IgD-negative memory B cell (primary cell): ENCODE results near the gene PLPP4. TPM values are rescaled to one million over a fixed set of nuclear protein-coding genes. Genes with fewer than 3 reads are reported as not detected.
A peak's percentile ranks its signal among the peaks of the same experiment; 100 is the strongest.
"Not testable (repeated sequence)": the region's sequence is repeated elsewhere in the genome, so short reads cannot be mapped to it uniquely, and the experiment has no call there.

ENCODE experiments used
- H3K27ac Mint-ChIP-seq, 3 donors: one replicate each; pipeline ENCODE4 v1.8.0; 2020 to 2022; ENCODE audit warnings: mild to moderate bottlenecking in 3 of 3, mixed read lengths in 3 of 3, moderate library complexity in 1 of 3
- H3K27me3 Mint-ChIP-seq: one replicate; pipeline ENCODE4 v1.8.0; 2021; ENCODE audit warnings: mixed read lengths
- H3K36me3 Mint-ChIP-seq: one replicate; pipeline ENCODE4 v1.8.0; 2020; ENCODE audit warnings: mild to moderate bottlenecking, mixed read lengths
- H3K4me1 Mint-ChIP-seq, 3 donors: one replicate each; pipeline ENCODE4 v1.8.0; 2020 to 2022; ENCODE audit warnings: mixed read lengths in 3 of 3, mild to moderate bottlenecking in 1 of 3
- H3K4me3 Mint-ChIP-seq, 4 donors: one replicate each; pipeline ENCODE4 v1.8.0; 2020 to 2022; ENCODE audit warnings: mild to moderate bottlenecking in 4 of 4, mixed read lengths in 4 of 4, moderate library complexity in 3 of 4
- H3K9me3 Mint-ChIP-seq, 3 donors: one replicate each; pipeline ENCODE4 v1.8.0; 2020 to 2021; ENCODE audit warnings: mixed read lengths in 3 of 3, mild to moderate bottlenecking in 1 of 3
- polyA plus RNA-seq: library from polyadenylated mRNA; unstranded; fragments of 300-500 nt; fragmentation: Illumina TruSeq; gene quantifications from one replicate; pipeline ENCODE4 v1.2.3, GENCODE V29; 2021

The PLPP4 gene
- polyA plus RNA-seq, 1 donor from 2014 or later: not detected

DNA sequence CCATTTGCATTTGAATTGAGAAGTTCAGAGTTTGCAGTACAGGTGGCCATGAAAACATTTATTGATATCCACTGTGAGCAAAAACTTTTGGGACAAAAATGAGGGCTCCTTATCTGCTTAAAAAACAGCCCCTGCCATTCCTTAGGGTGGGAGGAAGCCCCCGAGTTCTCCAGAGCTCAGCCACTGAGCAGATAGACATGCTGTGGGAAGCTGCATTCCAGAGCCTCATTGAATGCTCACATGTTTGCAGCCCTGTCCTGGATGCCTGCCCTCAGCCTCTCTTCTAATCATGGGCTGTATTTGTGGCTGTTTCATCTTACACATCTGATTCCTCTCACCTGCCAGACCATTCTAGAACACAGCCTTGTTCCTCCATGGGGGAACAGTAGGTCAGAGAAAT, 33.3 kb downstream of the PLPP4 start:
- peak overlapping the region in 1 of 4 donors; percentile 7 for H3K4me3 Mint-ChIP-seq
- no peak overlapping the region for H3K27ac Mint-ChIP-seq
- H3K4me1 Mint-ChIP-seq: peaks cover 0 to 2% (median 0%) of the 10 kb centered on the region in 3 donors
- H3K9me3 Mint-ChIP-seq: peaks cover 0 to 5% (median 0%) of the 10 kb centered on the region in 3 donors
- H3K27me3 Mint-ChIP-seq: peaks cover 4% of the 10 kb centered on the region
- no peaks in the 10 kb centered on the region for H3K36me3 Mint-ChIP-seq

- H3K9me3 Mint-ChIP-seq: peaks cover 0 to 5% (median 0%) of the 10 kb centered on the region in 3 donors
Measured at GRCh38 chr10:120492346-120492745, 35.3 kb downstream of the PLPP4 start.

DNA sequence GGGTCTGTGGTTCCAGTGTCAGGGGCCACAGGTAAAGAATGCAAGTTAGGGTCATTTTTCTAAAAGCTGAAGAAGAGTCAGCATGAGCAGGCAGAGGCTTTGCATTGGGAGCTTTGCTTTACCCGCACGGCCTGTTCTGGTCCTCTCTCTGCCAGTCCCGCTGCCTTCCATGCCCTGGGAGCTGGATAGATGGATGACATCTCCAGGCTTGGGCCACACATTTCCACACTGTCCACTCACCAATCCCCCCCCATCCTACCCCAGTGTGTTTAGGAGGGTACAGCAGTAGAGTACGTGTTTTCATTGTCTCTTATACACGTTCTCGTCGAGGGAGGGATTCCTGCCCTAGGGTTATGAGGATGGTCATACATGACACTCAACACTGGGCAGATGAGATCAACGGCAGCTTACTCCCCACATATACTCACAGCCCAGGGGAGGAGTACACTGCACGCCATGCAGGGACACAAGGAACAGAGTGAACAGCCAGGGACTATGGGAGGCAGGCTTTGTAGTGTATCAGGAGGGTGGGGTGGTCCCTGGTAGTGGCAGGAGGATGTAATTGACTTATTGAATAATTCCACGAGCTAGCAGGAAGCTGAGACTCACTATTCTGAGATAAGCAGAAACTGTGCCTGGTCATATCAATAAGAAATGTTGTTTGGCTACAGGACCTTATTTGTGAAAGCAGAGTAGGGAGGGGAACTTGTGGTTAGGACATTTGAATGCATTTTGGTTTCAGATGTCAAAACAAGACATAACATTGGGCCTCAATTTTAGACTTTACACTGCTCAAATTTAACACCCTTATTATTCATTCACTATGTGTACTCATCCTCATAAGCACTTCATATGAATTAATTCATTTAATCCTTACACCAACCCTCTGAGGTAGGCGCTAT, 36.6 kb downstream of the PLPP4 start:
- Mint-ChIP-seq H3K27ac (no peak overlapping the region), H3K9me3 (peaks cover 0 to 5% (median 0%) of the 10 kb centered on the region in 3 donors), H3K4me1 (peaks cover 0 to 2% (median 0%) of the 10 kb centered on the region in 3 donors), H3K36me3 (no peaks in the 10 kb centered on the region), H3K4me3 (peak overlapping the region in 1 of 4 donors; percentile 20), H3K27me3 (peaks cover 3% of the 10 kb centered on the region)

More at GRCh38 chr10:120492346-120492745, 35.3 kb downstream of the PLPP4 start:
- peaks cover 7% of the 10 kb centered on the region for H3K27me3 Mint-ChIP-seq
- no peak overlapping the region for H3K4me3 Mint-ChIP-seq
- peaks cover 0 to 2% (median 0%) of the 10 kb centered on the region in 3 donors for H3K4me1 Mint-ChIP-seq
- H3K27ac Mint-ChIP-seq: peak overlapping the region in 1 of 3 donors; percentile 64
- H3K36me3 Mint-ChIP-seq: no peaks in the 10 kb centered on the region

DNA sequence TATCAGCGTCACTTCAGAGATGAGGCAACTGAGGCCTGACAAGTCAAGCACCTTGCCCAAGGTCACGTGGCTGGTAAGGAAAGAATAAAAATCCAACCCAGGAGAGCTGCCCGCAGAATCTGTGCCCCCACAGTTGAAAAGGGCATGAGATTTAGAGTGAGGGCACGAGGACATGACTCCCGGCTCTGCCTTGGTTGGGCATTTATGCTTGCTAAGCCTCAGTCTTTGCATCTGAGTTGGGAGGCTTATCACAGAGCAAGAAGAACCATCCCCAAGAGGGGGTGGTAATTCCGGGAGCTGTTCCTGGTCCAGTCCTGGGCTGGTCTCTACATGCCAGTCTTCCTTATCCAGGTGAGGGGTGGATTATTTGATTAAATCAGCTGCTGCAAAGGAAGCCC, 37.3 kb downstream of the PLPP4 start:
- Mint-ChIP-seq H3K27me3 (peaks cover 2% of the 10 kb centered on the region), H3K4me1 (peaks cover 0 to 2% (median 0%) of the 10 kb centered on the region in 3 donors)

GRCh38 chr10:120495226-120496009, 38.4 kb downstream of the PLPP4 start:
- H3K36me3 Mint-ChIP-seq: peaks cover 2% of the 10 kb centered on the region
- peak overlapping the region in 1 of 4 donors; percentile 81 for H3K4me3 Mint-ChIP-seq
- peaks cover 0 to 5% (median 0%) of the 10 kb centered on the region in 3 donors for H3K9me3 Mint-ChIP-seq
- peaks cover 0 to 2% (median 0%) of the 10 kb centered on the region in 3 donors for H3K4me1 Mint-ChIP-seq
- no peak overlapping the region for H3K27ac Mint-ChIP-seq
- H3K27me3 Mint-ChIP-seq: peaks cover 2% of the 10 kb centered on the region

More for the DNA sequence above, 37.3 kb downstream of the PLPP4 start:
- Mint-ChIP-seq H3K27ac (no peak overlapping the region), H3K36me3 (no peaks in the 10 kb centered on the region), H3K9me3 (peaks cover 0 to 5% (median 0%) of the 10 kb centered on the region in 3 donors), H3K4me3 (no peak overlapping the region)

GRCh38 chr10:120499883-120500282, 42.9 kb downstream of the PLPP4 start:
- peaks cover 0 to 1% (median 0%) of the 10 kb centered on the region in 3 donors for H3K9me3 Mint-ChIP-seq
- H3K4me3 Mint-ChIP-seq: peak overlapping the region in 1 of 4 donors; percentile 14
- H3K27ac Mint-ChIP-seq: no peak overlapping the region
- H3K4me1 Mint-ChIP-seq: peaks cover 0 to 3% (median 3%) of the 10 kb centered on the region in 3 donors
- peaks cover 2% of the 10 kb centered on the region for H3K27me3 Mint-ChIP-seq
- H3K36me3 Mint-ChIP-seq: peaks cover 2% of the 10 kb centered on the region

DNA sequence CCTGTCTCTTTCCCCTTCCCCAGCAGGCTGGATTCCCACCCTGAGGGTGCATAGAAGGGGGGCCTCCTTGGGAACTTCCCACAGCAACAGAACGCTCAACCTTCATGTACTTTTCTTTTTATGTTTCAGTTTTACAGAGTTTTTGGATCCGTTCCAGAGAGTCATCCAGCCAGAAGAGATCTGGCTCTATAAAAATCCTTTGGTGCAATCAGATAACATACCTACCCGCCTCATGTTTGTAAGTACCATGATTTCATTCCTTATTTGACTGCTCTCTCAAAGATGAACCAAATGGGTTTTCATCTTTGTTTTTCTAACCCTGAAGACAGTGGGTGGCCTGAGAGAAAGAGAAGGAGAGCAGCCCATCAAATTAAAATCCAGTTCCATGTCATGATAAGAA, 46.7 kb downstream of the PLPP4 start:
- H3K4me3 Mint-ChIP-seq: no peak overlapping the region
- peaks cover 3% of the 10 kb centered on the region for H3K27me3 Mint-ChIP-seq
- H3K27ac Mint-ChIP-seq: no peak overlapping the region
- peaks cover 4% of the 10 kb centered on the region for H3K36me3 Mint-ChIP-seq
- H3K4me1 Mint-ChIP-seq: peaks cover 0 to 3% (median 3%) of the 10 kb centered on the region in 3 donors
- peaks cover 0 to 2% (median 0%) of the 10 kb centered on the region in 3 donors for H3K9me3 Mint-ChIP-seq

DNA sequence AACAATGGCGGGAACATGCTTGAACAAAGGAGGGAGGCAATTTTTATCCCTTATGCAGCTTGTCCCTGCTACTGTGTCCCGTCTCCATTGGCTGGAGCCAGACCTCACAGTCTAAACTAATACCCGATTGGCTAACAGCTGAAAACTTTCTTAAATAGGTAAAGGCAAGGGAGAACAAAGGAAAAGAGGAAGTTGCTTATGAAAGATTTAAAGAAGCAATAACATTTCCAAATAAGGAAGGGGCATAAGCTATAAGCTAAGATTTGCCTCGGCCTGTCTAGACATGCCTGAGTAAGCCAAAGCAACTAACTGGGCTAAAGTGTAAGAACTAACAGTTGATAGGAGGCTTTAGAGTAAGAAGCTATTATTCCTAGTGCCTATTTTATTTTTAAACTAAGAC, 47.2 kb downstream of the PLPP4 start:
- not testable (repeated sequence) for H3K4me1 Mint-ChIP-seq, H3K9me3 Mint-ChIP-seq, H3K27me3 Mint-ChIP-seq, H3K36me3 Mint-ChIP-seq, H3K4me3 Mint-ChIP-seq, H3K27ac Mint-ChIP-seq

DNA sequence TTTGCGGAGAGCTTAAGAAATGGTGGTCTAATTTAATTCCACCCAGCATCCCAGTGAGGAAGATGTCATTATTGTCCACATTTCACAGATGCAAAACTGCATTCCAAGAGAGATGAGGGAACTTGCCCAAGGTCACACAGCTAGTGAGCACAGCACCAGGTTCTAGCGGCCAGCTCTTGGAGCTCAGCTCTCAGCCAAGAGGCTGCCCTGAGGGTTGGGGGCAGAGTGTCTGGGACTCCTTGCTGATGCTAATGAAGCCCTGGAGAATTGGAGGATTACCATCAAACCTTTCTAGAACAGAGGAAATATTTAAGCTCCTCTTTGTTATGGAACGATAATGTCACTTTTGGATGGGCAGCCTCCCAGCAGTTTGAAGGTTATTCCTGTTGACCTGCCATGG, 48.0 kb downstream of the PLPP4 start:
- H3K4me1 Mint-ChIP-seq: peaks cover 0 to 3% (median 3%) of the 10 kb centered on the region in 3 donors

DNA sequence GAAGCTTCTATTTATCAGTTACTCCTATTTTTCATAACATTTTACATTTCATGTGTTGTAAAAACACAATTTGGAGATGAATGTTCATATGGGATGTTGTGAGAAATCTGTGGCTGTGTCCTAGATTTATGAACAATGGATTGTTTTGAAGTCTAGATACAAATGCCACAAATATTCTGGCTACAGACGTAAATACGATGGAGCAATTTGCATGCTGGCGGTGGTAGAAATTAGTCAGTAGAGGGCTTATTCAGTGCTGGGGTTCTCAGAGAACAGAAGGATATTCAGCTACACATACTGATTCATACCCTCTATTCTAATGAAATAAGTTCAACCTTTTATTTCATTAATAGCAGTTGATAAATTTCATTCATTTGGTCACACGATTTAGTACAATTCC, 48.8 kb downstream of the PLPP4 start:
- Mint-ChIP-seq H3K4me3 (no peak overlapping the region), H3K27ac (no peak overlapping the region), H3K27me3 (peaks cover 3% of the 10 kb centered on the region), H3K9me3 (peaks cover 0 to 2% (median 0%) of the 10 kb centered on the region in 3 donors), H3K4me1 (peaks cover 0 to 3% (median 3%) of the 10 kb centered on the region in 3 donors), H3K36me3 (peaks cover 2% of the 10 kb centered on the region)

More for the DNA sequence above, 48.0 kb downstream of the PLPP4 start:
- H3K27ac Mint-ChIP-seq: no peak overlapping the region
- no peak overlapping the region for H3K4me3 Mint-ChIP-seq
- peaks cover 0 to 2% (median 0%) of the 10 kb centered on the region in 3 donors for H3K9me3 Mint-ChIP-seq
- H3K36me3 Mint-ChIP-seq: peaks cover 2% of the 10 kb centered on the region
- peaks cover 3% of the 10 kb centered on the region for H3K27me3 Mint-ChIP-seq

DNA sequence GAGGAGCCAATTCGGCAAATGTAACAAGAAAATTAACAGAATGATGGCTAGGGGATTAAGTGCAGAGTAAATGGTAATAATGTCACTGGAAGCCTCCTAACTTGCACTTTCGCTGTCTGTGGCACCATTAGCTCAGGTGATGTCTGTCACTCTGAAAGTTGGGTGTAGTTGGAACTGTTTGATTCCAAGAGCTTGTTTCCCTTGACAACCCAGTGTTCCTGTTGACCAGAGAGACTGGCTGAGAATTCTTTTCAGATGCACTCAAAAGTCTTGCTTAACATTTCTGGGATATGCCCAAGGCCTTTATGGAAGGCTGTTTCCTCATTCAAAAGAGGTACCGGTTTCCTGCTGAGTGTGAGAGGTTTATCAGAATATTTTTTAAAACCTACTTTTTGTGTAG, 49.6 kb downstream of the PLPP4 start:
- Mint-ChIP-seq H3K9me3 (peaks cover 0 to 2% (median 0%) of the 10 kb centered on the region in 3 donors), H3K36me3 (peaks cover 2% of the 10 kb centered on the region), H3K27ac (no peak overlapping the region), H3K4me1 (peaks cover 0 to 3% (median 2%) of the 10 kb centered on the region in 3 donors), H3K27me3 (peaks cover 3% of the 10 kb centered on the region), H3K4me3 (no peak overlapping the region)

DNA sequence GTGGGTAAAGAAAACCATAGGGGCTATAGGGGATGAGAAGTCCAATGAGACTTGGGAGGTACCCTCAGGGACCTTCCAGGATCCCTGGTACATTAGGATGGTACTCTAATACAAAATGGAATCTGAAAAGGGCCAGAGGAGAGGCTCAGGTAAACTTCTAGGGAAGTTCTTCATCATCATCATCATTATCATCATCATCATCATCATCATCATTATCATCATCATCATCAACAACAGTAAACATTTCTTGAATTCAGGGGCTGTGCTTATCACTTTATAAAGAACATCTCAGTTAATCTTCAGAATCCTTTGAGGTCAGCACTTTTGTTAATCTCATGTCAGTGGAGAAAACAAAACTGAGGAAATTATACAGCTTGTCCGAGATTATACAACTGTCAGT, 50.1 kb downstream of the PLPP4 start:
- H3K36me3 Mint-ChIP-seq: peaks cover 2% of the 10 kb centered on the region
- no peak overlapping the region for H3K27ac Mint-ChIP-seq
- H3K27me3 Mint-ChIP-seq: peaks cover 3% of the 10 kb centered on the region

DNA sequence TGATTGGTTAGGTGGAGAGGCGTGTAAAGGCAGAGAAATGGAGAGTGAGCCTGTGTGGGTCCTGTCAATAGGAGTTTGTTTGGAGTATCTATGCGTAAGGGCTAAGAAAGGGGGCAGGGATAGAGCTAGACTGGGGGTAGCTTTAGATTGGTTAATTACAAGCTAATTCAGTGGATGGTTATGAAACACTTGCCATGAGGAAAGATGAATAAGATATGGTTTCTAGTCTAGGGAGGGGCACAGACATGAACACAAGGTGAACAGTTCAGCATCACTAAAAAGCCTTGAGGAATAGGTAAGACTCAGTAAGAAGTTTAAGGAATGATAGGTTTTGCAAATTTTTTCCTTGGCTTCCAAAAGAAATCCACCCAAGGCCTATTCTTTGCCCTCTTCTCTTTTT, 50.6 kb downstream of the PLPP4 start:
- peaks cover 2% of the 10 kb centered on the region for H3K36me3 Mint-ChIP-seq
- no peak overlapping the region for H3K27ac Mint-ChIP-seq
- H3K4me3 Mint-ChIP-seq: no peak overlapping the region
- H3K9me3 Mint-ChIP-seq: peaks cover 0 to 2% (median 0%) of the 10 kb centered on the region in 3 donors
- H3K27me3 Mint-ChIP-seq: peaks cover 3% of the 10 kb centered on the region
- H3K4me1 Mint-ChIP-seq: peaks cover 0 to 3% (median 1%) of the 10 kb centered on the region in 3 donors

More for the DNA sequence above, 50.1 kb downstream of the PLPP4 start:
- Mint-ChIP-seq H3K4me1 (peaks cover 0 to 3% (median 1%) of the 10 kb centered on the region in 3 donors), H3K9me3 (peaks cover 0 to 2% (median 0%) of the 10 kb centered on the region in 3 donors), H3K4me3 (no peak overlapping the region)

GRCh38 chr10:120508393-120508792, 51.4 kb downstream of the PLPP4 start:
- Mint-ChIP-seq H3K9me3 (peaks cover 0 to 2% (median 0%) of the 10 kb centered on the region in 3 donors), H3K4me1 (peaks cover 0 to 3% (median 1%) of the 10 kb centered on the region in 3 donors), H3K27ac (no peak overlapping the region), H3K27me3 (peaks cover 3% of the 10 kb centered on the region), H3K36me3 (peaks cover 2% of the 10 kb centered on the region), H3K4me3 (peak overlapping the region in 1 of 4 donors; percentile 18)

DNA sequence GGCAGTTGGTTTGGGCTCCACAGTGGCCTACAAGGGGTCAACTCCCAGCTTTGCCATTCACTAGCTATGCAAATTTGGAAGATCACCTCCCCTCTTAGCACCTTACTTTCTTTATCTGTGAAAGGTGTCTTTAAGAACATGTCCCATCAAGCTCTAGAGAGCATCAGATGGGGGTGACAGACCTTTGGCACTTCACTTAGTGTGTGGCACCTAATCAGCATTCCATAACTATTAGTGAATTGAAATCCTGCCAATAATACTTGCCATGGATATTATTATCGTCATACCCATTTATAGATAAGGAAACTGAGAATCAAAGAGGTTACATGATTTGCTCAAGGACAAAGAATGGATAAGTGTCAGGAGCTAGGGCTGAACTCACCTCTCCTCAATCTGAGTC, 51.9 kb downstream of the PLPP4 start:
- Mint-ChIP-seq H3K9me3 (peaks cover 0 to 2% (median 0%) of the 10 kb centered on the region in 3 donors), H3K27me3 (peaks cover 3% of the 10 kb centered on the region), H3K36me3 (peaks cover 2% of the 10 kb centered on the region), H3K27ac (no peak overlapping the region), H3K4me1 (peaks cover 0 to 3% (median 1%) of the 10 kb centered on the region in 3 donors), H3K4me3 (no peak overlapping the region)
